OCI-LY3 (cell line): ENCODE measurements around the gene HBG2.

ENCODE experiments used
- H2AFZ ChIP-seq: fragments of 200-600, 300-600 bp; shearing (Covaris generic); 2 replicates; pipeline ENCODE4 v1.6.0; 2014; ENCODE audit warnings: antibody characterized with exemption, low read depth, low read length
- H3K27ac ChIP-seq: fragments of 200-600, 300-600 bp; sonication (generic); 2 replicates; pipeline ENCODE4 v1.5.1; 2014; ENCODE audit warnings: mild to moderate bottlenecking, low read length, moderate library complexity, mixed read lengths
- H3K27me3 ChIP-seq: fragments of 200-600, 300-600 bp; sonication (generic); 2 replicates; pipeline ENCODE4 v1.6.1; 2014; ENCODE audit warnings: low read depth, low read length, mixed read lengths
- H3K36me3 ChIP-seq: fragments of 200-600, 300-600 bp; sonication (generic); replicated peaks from 2 replicates; pipeline ENCODE3; 2014; ENCODE audit warnings: low read depth, low read length, mixed read lengths
- H3K4me1 ChIP-seq: fragments of 300-600, 200-600 bp; sonication (generic); 2 replicates; pipeline ENCODE4 v1.6.1; 2014; ENCODE audit warnings: low read length, mixed read lengths
- H3K4me2 ChIP-seq: fragments of 200-600, 300-600 bp; sonication (generic); 2 replicates; pipeline ENCODE4 v1.6.1; 2014; ENCODE audit warnings: low read length, mixed read lengths
- H3K4me3 ChIP-seq: fragments of 300-600, 200-600 bp; sonication (generic); 2 replicates; pipeline ENCODE4 v1.5.1; 2014; ENCODE audit warnings: antibody characterized with exemption, mild to moderate bottlenecking, low read length, moderate library complexity
- H3K79me2 ChIP-seq: fragments of 300-600, 200-600 bp; shearing (Covaris generic); 2 replicates; pipeline ENCODE4 v1.6.1; 2014; ENCODE audit warnings: mild to moderate bottlenecking, low read length, mixed read lengths
- H3K9ac ChIP-seq: fragments of 300-600, 200-600 bp; shearing (Covaris generic); 2 replicates; pipeline ENCODE4 v1.6.0; 2014; ENCODE audit warnings: mild to moderate bottlenecking, low read length, moderate library complexity
- H3K9me3 ChIP-seq: fragments of 200-600, 300-600 bp; shearing (Covaris generic); 2 replicates; pipeline ENCODE4 v1.6.1; 2014; ENCODE audit warnings: low read length, mixed read lengths; ENCODE audit not compliant: insufficient read depth
- H4K20me1 ChIP-seq: fragments of 200-600, 300-600 bp; sonication (generic); 2 replicates; pipeline ENCODE4 v1.6.1; 2016; ENCODE audit warnings: low read length, mixed read lengths; ENCODE audit not compliant: insufficient read depth
- CTCF ChIP-seq: fragments of 200-600, 300-600 bp; sonication (generic); IDR thresholded peaks from 2 replicates; pipeline ENCODE4 v1.5.1; 2014; ENCODE audit warnings: antibody characterized with exemption, low read length, low read depth
- EZH2phosphoT487 ChIP-seq: fragments of 200-600 bp; shearing (Covaris generic); IDR thresholded peaks from 2 replicates; pipeline ENCODE4 v1.6.1; 2018; ENCODE audit warnings: antibody characterized with exemption, mixed run types, low read depth

The HBG2 gene

GRCh38 chr11:5240056-5240455 lies 14.5 kb downstream of the HBG2 start:
- Histone ChIP-seq H3K79me2 (no peaks in the 10 kb centered on the region), H3K9ac (no peak overlapping the region), H3K27me3 (no peaks in the 10 kb centered on the region), H3K9me3 (no peaks in the 10 kb centered on the region), H3K36me3 (no peaks in the 10 kb centered on the region), H3K4me2 (no peak overlapping the region), H3K4me3 (no peak overlapping the region), H2AFZ (no peak overlapping the region), H4K20me1 (no peaks in the 10 kb centered on the region), H3K27ac (no peak overlapping the region), H3K4me1 (peaks cover 4% of the 10 kb centered on the region)
- TF ChIP-seq EZH2phosphoT487 (no peak), CTCF (no peak)

- Histone ChIP-seq H2AFZ (no peak overlapping the region), H4K20me1 (no peaks in the 10 kb centered on the region), H3K9ac (no peak overlapping the region), H3K4me2 (no peak overlapping the region), H3K27ac (no peak overlapping the region), H3K36me3 (no peaks in the 10 kb centered on the region), H3K27me3 (no peaks in the 10 kb centered on the region), H3K4me3 (no peak overlapping the region), H3K4me1 (peaks cover 10% of the 10 kb centered on the region), H3K9me3 (no peaks in the 10 kb centered on the region), H3K79me2 (no peaks in the 10 kb centered on the region)
- no peak for TF ChIP-seq EZH2phosphoT487
- TF ChIP-seq CTCF, result no peak
Measured at GRCh38 chr11:5239046-5239445, 15.5 kb downstream of the HBG2 start.

GRCh38 chr11:5238486-5238885 lies 16.1 kb downstream of the HBG2 start:
- Histone ChIP-seq H3K36me3 (no peaks in the 10 kb centered on the region), H3K27me3 (no peaks in the 10 kb centered on the region), H3K27ac (no peak overlapping the region), H3K4me3 (no peak overlapping the region), H3K4me2 (no peak overlapping the region), H3K9me3 (no peaks in the 10 kb centered on the region), H3K4me1 (peaks cover 10% of the 10 kb centered on the region), H3K79me2 (no peaks in the 10 kb centered on the region), H2AFZ (no peak overlapping the region), H4K20me1 (no peaks in the 10 kb centered on the region), H3K9ac (no peak overlapping the region)
- TF ChIP-seq EZH2phosphoT487, result no peak
- no peak for TF ChIP-seq CTCF

GRCh38 chr11:5237420-5237819 lies 17.2 kb downstream of the HBG2 start:
- no peak overlapping the region for H3K27ac ChIP-seq
- TF ChIP-seq EZH2phosphoT487, result no peak
- no peak for TF ChIP-seq CTCF
- no peaks in the 10 kb centered on the region for H4K20me1 ChIP-seq
- H3K36me3 ChIP-seq, result no peaks in the 10 kb centered on the region
- no peak overlapping the region for H2AFZ ChIP-seq
- H3K9ac ChIP-seq, result no peak overlapping the region
- no peaks in the 10 kb centered on the region for H3K27me3 ChIP-seq
- H3K4me3 ChIP-seq, result no peak overlapping the region
- peaks cover 7% of the 10 kb centered on the region for H3K4me1 ChIP-seq
- no peak overlapping the region for H3K4me2 ChIP-seq
- H3K79me2 ChIP-seq, result no peaks in the 10 kb centered on the region
- no peaks in the 10 kb centered on the region for H3K9me3 ChIP-seq
